Progenitor cell of endocrine pancreas (in vitro differentiated cells): ENCODE measurements around the gene THRSP. TPM values are rescaled to one million over a fixed set of nuclear protein-coding genes. Genes with fewer than 3 reads are reported as not detected.
"Not testable (repeated sequence)": the region's sequence is repeated elsewhere in the genome, so short reads cannot be mapped to it uniquely, and the experiment has no call there.

ENCODE experiments used
- DNase-seq: peaks from one replicate; pipeline ENCODE4 v3.0.0; 2021; ENCODE audit warnings: low spot score; ENCODE audit not compliant: unreplicated experiment
- H3K27ac Mint-ChIP-seq: 2 replicates; pipeline ENCODE4 v1.8.0; 2021; ENCODE audit warnings: mild to moderate bottlenecking, moderate library complexity, mixed read lengths
- H3K27me3 Mint-ChIP-seq: 2 replicates; pipeline ENCODE4 v1.8.0; 2021; ENCODE audit warnings: mixed read lengths
- H3K36me3 Mint-ChIP-seq: 2 replicates; pipeline ENCODE4 v1.8.0; 2022; ENCODE audit warnings: mixed read lengths; ENCODE audit not compliant: insufficient read depth
- H3K4me1 Mint-ChIP-seq: 2 replicates; pipeline ENCODE4 v1.8.0; 2021; ENCODE audit warnings: low read depth, mixed read lengths
- H3K4me3 Mint-ChIP-seq: 2 replicates; pipeline ENCODE4 v1.8.0; 2021; ENCODE audit warnings: low read depth, mild to moderate bottlenecking, moderate library complexity, mixed read lengths
- H3K9me3 Mint-ChIP-seq: 2 replicates; pipeline ENCODE4 v1.8.0; 2021; ENCODE audit warnings: low read depth, mixed read lengths
- long read RNA-seq: library from polyadenylated mRNA; unstranded; transcript quantifications from one replicate; pipeline ENCODE4 v2.0.0, GENCODE V29; 2020
- total RNA-seq: library from RNA; stranded (reverse); gene quantifications from 2 replicates; pipeline ENCODE4 v1.2.1, GENCODE V29; 2021
- TF ChIP-seq, protein P1 (sequence below): fragments of 200-600 bp; sonication (generic); IDR thresholded peaks from one replicate; pipeline ENCODE4 v1.5.0; 2021; ENCODE audit warnings: antibody characterized with exemption, mild to moderate bottlenecking; ENCODE audit not compliant: unreplicated experiment

The THRSP gene, protein sequence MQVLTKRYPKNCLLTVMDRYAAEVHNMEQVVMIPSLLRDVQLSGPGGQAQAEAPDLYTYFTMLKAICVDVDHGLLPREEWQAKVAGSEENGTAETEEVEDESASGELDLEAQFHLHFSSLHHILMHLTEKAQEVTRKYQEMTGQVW
- total RNA-seq: not detected in 2 replicates
- long read RNA-seq: 0 reads

DNA sequence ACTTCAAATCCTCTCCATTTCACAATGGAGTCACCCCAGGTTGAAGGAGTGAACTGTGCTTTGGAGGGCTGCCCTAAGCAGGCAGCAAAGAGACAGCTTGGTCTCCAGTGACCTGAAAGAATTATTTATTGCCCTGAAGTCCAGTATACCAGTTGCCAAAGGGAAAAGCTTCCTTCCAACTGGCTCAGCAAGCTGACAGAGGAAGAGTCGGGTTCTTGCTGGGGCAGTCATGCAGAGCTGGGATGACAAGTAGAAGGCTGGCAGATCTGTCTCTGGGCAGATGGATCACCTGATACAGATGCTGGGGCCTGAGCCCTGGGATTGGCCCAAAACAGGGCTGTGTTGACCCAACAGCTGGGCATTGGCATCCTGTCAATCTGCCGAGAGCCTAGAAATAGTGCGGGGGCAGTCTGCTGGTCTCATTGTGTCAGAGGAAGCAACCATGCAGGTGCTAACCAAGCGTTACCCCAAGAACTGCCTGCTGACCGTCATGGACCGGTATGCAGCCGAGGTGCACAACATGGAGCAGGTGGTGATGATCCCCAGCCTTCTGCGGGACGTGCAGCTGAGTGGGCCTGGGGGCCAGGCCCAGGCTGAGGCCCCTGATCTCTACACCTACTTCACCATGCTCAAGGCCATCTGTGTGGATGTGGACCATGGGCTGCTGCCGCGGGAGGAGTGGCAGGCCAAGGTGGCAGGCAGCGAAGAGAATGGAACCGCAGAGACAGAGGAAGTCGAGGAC, at the start of gene THRSP:
Gene THRSP (plus strand): TSS at position 422 of the 742 bp plus-strand sequence. CDS start 21 bp downstream, at position 443.
- Mint-ChIP-seq H3K36me3 (peaks cover 9% of the 10 kb centered on the region), H3K4me3 (no peak within 1 kb of the TSS), H3K27ac (no peak within 1 kb of the TSS), H3K9me3 (no peaks in the 10 kb centered on the region), H3K4me1 (no peaks in the 10 kb centered on the region), H3K27me3 (no peaks in the 10 kb centered on the region)
- DNase-seq: no peak
- TF ChIP-seq, protein P1, sequence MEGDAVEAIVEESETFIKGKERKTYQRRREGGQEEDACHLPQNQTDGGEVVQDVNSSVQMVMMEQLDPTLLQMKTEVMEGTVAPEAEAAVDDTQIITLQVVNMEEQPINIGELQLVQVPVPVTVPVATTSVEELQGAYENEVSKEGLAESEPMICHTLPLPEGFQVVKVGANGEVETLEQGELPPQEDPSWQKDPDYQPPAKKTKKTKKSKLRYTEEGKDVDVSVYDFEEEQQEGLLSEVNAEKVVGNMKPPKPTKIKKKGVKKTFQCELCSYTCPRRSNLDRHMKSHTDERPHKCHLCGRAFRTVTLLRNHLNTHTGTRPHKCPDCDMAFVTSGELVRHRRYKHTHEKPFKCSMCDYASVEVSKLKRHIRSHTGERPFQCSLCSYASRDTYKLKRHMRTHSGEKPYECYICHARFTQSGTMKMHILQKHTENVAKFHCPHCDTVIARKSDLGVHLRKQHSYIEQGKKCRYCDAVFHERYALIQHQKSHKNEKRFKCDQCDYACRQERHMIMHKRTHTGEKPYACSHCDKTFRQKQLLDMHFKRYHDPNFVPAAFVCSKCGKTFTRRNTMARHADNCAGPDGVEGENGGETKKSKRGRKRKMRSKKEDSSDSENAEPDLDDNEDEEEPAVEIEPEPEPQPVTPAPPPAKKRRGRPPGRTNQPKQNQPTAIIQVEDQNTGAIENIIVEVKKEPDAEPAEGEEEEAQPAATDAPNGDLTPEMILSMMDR: no peak

DNA sequence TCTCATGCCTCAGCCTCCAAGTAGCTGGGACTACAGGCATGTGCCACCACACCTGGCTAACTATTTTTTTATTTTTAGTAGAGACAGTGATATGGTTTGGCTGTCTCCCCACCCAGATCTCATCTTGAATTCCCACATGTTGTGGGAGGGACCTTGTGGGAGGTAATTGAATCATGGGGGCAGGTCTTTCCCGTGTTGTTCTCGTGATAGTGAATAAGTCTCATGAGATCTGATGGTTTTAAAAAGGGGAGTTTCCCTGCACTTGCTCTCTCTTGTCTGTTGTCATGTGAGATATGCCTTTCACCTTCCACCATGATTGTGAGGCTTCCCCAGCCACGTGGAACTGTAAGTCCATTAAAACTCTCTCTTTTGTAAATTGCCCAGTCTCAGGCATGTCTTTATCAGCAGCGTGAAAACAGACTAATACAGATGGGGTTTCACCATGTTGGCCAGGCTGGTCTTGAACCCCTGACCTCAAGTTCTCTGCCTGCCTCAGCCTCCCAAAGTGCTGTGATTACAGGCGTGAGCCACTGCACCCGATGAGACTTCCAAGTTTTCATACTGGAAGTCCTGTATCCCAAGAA, 48.6 kb upstream of the THRSP start:
- not testable (repeated sequence) for H3K4me3 Mint-ChIP-seq, H3K36me3 Mint-ChIP-seq, H3K9me3 Mint-ChIP-seq, DNase-seq, H3K27me3 Mint-ChIP-seq, H3K4me1 Mint-ChIP-seq
- peak overlapping the region; percentile 12 for H3K27ac Mint-ChIP-seq

DNA sequence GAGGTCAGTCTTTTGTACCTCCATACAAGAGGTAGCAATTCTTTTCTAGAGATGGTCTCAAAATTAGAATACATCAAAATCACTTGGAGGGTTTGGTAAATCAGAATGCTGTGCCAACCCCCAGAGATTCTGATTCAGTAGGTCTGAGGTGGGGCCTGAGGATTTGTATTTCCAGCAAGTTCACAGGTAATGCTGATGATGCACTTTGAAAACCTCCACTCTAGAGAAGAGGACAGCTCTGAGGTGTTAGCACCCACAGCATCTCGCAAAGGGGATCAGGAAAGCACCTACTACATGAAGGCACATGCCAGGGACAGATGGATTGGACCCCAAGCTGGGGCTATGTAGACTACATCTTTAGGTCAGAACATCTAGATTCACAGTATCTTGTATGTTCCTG, 47.8 kb upstream of the THRSP start:
- H3K27ac Mint-ChIP-seq: no peak overlapping the region
- DNase-seq: no peak
- H3K4me1 Mint-ChIP-seq: peaks cover 17% of the 10 kb centered on the region
- peaks cover 10% of the 10 kb centered on the region for H3K36me3 Mint-ChIP-seq
- H3K9me3 Mint-ChIP-seq: no peaks in the 10 kb centered on the region
- H3K4me3 Mint-ChIP-seq: no peak overlapping the region
- no peaks in the 10 kb centered on the region for H3K27me3 Mint-ChIP-seq
- TF ChIP-seq, protein P1: no peak

DNA sequence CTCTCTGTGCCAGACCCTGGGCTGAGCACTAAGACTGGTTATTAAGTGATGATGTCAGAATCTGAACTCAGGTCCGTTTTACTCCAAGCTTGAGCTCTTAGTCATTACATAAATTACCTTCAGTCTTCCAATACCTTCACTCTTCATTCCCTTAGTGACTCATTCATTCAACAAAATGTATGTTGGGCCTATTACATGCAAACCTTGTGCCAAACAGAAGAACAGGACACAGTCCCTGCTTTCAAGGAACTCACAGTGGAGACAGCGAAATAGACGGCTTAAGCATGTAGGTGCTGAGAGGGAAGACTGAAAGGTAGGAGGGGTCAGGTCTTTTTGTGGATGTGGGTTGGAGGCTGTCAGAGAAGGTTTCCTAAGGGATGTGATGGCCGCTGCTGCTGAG, 43.9 kb upstream of the THRSP start:
- Mint-ChIP-seq H3K27me3 (no peaks in the 10 kb centered on the region), H3K4me1 (peaks cover 27% of the 10 kb centered on the region), H3K36me3 (peaks cover 10% of the 10 kb centered on the region), H3K27ac (peak overlapping the region; percentile 87), H3K9me3 (no peaks in the 10 kb centered on the region), H3K4me3 (no peak overlapping the region)
- TF ChIP-seq, protein P1: no peak
- DNase-seq: no peak

DNA sequence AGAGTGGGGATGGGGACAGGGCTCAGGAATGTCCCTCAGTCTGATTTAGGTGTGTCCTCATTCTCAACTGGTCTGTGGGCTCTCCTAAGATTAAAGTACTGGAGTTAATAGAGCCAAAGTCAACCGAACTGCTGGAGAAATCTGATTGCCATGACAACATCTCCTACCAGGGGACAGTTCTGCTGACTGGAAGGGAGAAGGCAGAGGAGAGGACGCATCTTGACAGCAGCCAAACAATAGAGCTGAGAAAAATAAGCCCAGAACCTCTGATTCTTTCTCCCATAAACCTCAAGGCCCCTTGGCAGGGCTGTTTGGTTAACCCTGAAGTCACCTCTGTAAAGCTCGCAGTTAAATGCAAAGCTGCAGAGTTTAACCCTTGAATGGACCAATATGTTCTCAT, 43.4 kb upstream of the THRSP start:
- TF ChIP-seq, protein P1: no peak
- DNase-seq: no peak
- peaks cover 8% of the 10 kb centered on the region for H3K36me3 Mint-ChIP-seq
- no peak overlapping the region for H3K4me3 Mint-ChIP-seq
- peaks cover 27% of the 10 kb centered on the region for H3K4me1 Mint-ChIP-seq
- no peaks in the 10 kb centered on the region for H3K9me3 Mint-ChIP-seq
- no peaks in the 10 kb centered on the region for H3K27me3 Mint-ChIP-seq
- peak overlapping the region; percentile 87 for H3K27ac Mint-ChIP-seq

DNA sequence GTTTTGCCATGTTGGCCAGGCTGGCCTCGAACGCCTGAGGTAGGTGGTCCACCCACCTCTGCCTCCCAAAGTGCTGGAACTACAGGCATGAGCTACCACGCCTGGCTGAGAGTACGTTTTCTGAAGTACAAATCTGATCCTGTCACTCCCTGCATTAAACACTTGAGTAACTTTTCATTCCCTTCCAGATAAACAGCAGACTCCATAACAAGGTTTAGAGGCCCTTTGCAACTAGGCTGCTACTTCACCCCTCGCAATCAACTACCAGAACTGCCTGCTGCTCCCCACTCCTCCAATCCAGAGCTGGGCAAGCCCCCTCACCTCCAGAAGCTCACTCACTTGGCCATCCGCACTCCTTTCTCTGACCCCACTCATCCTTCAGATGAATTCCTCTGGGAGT, 42.0 kb upstream of the THRSP start:
- H3K4me3 Mint-ChIP-seq: peak overlapping the region; percentile 87
- no peak overlapping the region for H3K27ac Mint-ChIP-seq
- no peak for DNase-seq
- TF ChIP-seq, protein P1: no peak
- H3K36me3 Mint-ChIP-seq: no peaks in the 10 kb centered on the region
- H3K4me1 Mint-ChIP-seq: peaks cover 33% of the 10 kb centered on the region
- H3K27me3 Mint-ChIP-seq: no peaks in the 10 kb centered on the region
- H3K9me3 Mint-ChIP-seq: no peaks in the 10 kb centered on the region
